Epithelial cell of prostate (primary cell): ENCODE data around the gene ERBB4.
"Not testable (repeated sequence)": the region's sequence is repeated elsewhere in the genome, so short reads cannot be mapped to it uniquely, and the experiment has no call there.

ENCODE experiments used
- DNase-seq: peaks from one replicate; pipeline ENCODE4 v3.0.0-alpha.2; 2011; ENCODE audit warnings: low read depth, low spot score
- H3K27ac ChIP-seq: fragments of 450-650 bp; 2 replicates; pipeline ENCODE4 v1.5.1; 2017; ENCODE audit warnings: mild to moderate bottlenecking

Gene ERBB4

DNA sequence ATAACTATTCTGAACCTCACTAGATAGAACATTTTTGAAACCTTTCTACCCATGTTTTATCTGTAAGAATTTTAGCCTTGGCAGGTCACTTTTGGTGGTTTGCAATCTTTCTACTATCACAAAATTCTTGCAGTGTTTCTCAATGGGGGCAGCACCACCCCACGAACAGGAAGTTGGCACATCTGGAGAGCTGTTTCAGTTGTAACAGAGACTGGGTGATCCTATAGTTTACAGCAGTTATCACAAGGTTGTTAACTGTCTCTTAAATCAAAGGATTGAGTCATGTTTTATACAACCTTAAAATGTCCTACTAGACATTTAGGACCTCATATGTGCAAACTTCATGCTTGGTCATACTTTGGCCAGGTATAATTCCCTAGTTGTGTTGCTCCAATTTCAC, 829.2 kb downstream of the ERBB4 start:
- no peak for DNase-seq
- H3K27ac ChIP-seq: no peak overlapping the region

DNA sequence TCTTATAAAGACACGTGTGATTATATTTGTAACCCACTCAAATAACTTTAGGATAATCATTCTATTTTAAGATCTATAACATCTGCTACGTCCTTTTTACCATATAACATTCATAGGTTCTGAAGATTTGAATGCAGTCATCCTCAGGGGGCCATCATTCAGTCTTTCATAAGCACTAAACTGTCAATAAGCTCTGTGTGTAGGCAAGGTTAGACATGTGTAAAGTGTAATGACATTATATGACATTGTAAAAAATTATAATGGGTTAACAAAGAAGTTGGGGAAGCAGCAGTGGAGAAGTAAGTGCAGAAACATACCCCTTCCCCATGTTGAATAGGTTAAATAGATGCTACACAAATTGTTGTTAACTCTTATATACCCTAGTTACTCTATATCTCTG, 845.9 kb downstream of the ERBB4 start:
- H3K27ac ChIP-seq: no peak overlapping the region
- no peak for DNase-seq

DNA sequence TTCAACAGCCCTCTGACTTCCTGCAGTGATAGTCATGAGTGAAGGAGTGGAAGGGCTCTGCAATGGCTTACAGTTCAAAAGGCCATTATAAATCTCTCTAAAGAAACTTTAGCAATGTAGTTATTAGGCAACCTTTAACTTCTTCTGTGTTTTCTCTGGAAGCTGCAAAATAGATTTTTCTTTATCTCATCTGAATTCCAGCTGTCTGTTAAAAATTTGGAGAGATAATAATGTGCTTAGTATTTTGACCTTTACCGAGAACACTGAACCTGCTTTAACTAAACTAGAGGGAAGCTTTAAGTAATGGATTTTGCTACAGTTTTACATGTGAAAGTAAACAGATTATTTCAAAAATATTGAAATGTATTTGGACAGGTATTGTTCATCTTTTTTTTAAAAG, 847.9 kb downstream of the ERBB4 start:
- no peak for DNase-seq
- H3K27ac ChIP-seq: no peak overlapping the region

DNA sequence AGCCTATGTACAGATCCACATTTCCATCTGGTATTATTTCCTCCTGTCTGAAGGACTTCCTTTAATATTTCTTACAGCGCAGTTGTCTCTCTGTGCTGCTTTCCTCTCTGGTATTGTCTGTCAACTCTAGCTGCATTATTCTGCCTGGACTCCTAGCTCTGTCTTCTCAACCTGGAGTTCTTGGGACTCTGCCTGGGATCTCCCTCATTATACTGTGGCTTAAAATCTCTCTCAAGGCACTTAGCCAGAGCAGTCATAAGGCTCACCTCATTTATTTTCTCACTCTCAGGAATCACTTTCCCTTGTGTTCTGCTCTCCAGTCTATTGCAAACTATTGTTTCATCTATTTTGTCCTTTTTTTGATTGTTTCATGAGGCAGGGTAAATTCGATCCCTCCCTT, 850.4 kb downstream of the ERBB4 start:
- H3K27ac ChIP-seq: no peak overlapping the region
- DNase-seq: no peak

- DNase-seq: no peak
Observed at GRCh38 chr2:211674715-211675114, 863.9 kb downstream of the ERBB4 start.

DNA sequence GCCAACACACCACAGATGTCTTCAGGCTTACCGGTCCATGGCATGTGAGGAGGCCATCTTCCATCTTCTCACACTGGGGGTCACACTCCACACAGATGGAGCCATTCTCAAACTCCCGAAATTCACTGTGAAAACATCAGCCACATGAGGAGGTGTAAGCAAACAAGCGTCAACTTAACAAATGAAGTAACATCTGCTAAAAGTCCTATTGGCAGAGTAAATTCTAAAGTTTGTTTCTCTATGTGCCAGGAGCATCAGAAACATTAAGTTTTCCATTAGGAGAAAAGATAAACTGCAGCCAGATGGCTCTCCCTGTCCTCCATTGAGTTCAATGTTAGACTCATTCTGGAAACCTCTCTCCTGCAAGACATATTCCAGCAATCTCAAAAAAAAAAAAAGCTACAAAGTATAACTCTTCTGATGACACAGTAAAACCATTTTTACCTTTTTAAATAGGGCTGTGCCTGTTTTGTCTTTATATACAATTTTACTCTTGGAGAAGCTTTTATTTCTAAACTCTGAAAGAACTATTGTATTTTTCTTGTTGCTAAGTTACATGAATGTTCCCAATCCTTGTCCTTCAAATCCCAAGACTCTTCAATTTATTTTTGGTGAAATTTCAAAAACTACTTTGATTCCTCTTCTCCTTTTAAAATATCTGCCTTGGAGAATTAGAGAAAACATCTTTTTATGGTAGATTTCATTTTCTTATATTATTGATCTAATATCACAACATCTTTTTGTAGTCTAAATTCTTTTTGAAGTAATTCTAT, 865.3 kb downstream of the ERBB4 start:
- no peak for DNase-seq
- H3K27ac ChIP-seq: no peak overlapping the region

More at GRCh38 chr2:211674715-211675114, 863.9 kb downstream of the ERBB4 start:
- H3K27ac ChIP-seq: no peak overlapping the region

DNA sequence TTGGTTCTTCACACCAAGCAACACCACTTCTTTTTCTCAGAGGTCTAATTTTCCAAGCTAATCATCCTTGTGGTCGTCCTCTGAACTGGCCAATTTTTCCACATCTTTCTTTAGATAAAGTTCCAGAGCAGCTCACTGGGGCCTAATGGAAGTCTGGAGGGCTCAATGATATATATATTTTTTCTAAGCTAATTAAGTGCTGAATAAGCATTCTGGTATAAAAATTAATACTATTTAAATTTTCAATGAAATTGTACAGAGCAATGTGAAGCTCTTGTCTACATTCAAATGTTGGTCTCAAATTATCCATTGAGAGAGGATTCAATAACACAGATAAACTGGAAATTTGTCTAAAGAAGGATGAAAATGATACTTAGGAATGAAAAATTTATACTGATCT, 866.6 kb downstream of the ERBB4 start:
- DNase-seq: no peak
- H3K27ac ChIP-seq: no peak overlapping the region

DNA sequence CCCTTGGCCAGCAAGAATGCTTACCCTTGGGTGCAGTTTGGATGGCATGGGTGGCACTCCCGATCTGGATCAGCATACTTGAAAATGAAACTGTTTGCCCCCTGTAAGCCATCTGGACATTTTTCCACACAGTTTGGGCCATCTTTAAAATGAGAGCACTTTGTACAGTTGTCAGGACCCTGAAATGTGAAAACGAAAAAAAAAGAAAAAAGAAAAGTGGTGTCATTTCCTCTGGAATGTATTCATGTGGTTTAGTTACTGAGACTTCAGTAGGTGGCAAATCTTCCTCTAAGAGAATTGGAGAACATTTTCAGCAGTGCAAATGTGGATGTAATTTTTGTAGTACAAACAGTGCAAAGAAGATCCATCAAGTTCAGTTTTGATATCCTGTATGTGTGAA, 873.3 kb downstream of the ERBB4 start:
- H3K27ac ChIP-seq: no peak overlapping the region
- no peak for DNase-seq

GRCh38 chr2:211664321-211664720, 874.3 kb downstream of the ERBB4 start:
- no peak overlapping the region for H3K27ac ChIP-seq
- DNase-seq: no peak

DNA sequence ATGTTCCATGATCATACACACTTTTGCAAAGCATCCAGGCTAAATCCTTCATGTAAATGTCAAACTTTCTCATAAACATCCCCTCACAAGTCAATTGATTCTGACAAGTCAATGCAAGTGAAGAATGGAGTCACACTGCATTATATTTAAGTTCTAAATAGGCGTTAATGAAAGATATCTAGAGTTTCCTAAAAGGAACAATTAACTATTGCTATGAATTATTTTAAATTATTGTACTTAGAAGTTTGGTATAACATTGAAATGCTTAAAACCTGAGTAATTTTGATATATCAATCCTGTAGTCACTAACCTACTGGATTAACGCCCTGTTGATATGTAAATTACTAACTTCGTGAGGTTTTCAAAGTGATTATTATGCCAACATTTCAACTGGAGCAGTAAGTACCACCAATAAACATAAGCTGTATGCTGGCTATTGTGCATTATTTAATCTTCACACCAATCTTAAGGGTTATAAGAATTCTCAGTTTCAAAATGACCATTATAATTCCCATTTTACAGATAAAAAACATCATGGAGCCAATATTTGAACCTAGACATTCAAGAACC, 884.3 kb downstream of the ERBB4 start:
- H3K27ac ChIP-seq: no peak overlapping the region
- no peak for DNase-seq

GRCh38 chr2:211652327-211652726, 886.3 kb downstream of the ERBB4 start:
- H3K27ac ChIP-seq: no peak overlapping the region
- no peak for DNase-seq

DNA sequence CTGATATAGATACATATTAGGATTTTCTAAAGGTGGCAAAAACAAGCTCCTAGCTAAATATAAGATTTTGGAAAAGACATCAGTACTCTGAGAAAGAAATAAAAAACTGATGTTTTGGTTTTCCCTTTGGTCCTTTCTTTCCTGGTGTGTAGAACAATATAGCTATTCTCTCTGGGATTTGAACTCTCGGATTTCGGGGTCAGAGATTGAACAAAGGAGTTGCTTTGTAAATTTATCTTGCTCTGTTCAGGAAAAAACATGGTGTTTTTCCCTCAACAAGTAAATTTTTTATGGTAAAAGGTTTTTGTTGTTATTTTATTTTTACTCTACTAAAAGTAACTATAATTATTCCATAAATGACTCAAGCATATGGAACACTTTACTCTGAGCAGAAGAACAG, 889.3 kb downstream of the ERBB4 start:
- DNase-seq: no peak

DNA sequence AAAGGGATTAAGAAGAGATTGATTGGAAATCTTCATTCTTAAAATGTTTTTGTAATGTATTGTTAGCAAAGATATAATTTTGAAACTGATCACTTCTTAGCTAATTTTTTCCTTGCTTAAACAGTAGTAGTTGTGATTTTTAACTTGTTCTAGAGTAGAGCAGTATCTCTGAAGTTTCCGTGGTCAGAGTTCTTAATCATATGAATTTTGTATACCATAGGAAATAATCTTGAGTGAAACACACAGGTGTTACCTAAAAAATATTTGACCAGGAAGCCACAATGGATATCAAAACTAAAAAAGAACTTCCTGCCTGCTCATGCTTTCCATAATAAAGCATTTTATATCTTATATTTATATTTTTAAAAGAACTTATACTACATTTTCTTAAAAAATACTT, 907.1 kb downstream of the ERBB4 start:
- no peak for DNase-seq

More for the DNA sequence above, 889.3 kb downstream of the ERBB4 start:
- no peak overlapping the region for H3K27ac ChIP-seq

GRCh38 chr2:211623096-211623495, 915.5 kb downstream of the ERBB4 start:
- DNase-seq: no peak
- H3K27ac ChIP-seq: no peak overlapping the region

More for the DNA sequence above, 907.1 kb downstream of the ERBB4 start:
- H3K27ac ChIP-seq: no peak overlapping the region

- H3K27ac ChIP-seq: no peak overlapping the region
- DNase-seq: no peak
Observed at GRCh38 chr2:211620986-211621385, 917.6 kb downstream of the ERBB4 start.

- no peak for DNase-seq
- no peak overlapping the region for H3K27ac ChIP-seq
Observed at GRCh38 chr2:211617803-211618202, 920.8 kb downstream of the ERBB4 start.

- no peak overlapping the region for H3K27ac ChIP-seq
- no peak for DNase-seq
Observed at GRCh38 chr2:211611621-211612020, 927.0 kb downstream of the ERBB4 start.

DNA sequence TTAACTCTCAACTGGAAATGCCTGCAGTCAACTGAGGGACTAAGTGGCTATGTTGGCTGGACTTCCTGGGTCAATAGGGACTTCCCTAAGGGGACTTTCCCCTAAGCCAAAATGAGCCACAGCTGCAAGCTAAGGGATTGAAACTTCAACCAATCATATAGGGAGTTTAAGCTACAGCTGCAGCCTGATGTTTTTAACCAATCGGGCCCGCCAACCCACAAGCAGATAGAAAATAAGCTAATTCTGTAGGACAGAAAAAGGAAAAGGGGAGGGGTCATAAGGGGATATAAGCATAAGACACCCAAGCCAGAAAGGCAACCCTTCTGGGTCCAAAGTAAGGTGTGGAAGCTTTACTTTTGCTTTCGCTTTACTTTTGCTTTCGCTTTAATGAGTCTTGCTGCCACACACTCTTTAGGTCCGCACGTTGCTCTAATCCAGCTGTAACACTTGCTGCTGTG, 927.5 kb downstream of the ERBB4 start:
- DNase-seq: no peak
- no peak overlapping the region for H3K27ac ChIP-seq

DNA sequence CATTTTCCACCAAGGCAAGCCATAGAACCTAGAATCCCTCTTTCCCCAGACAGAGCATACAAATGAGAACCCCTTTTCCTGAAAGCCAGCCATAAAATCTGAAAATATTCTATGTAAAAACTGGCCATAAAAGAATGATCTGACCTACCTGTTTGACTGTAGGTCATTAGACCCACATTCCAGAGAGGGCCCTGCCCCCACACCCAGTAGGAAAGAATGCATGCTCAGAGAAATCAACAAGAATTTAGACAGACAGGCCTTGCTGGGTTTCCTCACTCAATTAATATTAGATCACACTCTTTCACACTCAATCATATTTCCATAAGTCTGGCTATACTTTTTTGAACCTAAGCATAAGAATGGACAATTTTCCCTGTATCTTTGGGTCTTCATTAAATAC, 929.5 kb downstream of the ERBB4 start:
- no peak overlapping the region for H3K27ac ChIP-seq
- DNase-seq: no peak

DNA sequence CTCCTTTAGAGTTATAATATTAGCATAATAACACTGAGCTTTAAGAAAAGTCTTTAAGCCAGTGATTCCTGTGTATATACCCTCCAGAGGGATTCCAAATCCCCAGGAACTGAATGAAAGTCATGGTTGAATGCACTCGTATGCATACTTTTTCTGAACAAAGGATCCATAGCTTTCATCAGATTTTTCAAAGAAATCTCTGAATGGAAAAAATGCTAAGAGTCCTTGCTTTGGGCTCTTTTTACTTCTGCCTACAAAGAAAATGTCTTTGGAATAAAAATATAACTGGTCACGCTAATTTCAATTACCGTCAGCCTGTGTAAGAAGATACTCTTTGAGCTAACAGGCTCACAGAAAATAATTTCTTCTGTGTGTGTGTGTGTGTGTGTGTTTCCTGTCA, 939.5 kb downstream of the ERBB4 start:
- H3K27ac ChIP-seq: no peak overlapping the region
- DNase-seq: no peak

- no peak for DNase-seq
- H3K27ac ChIP-seq: no peak overlapping the region
Observed at GRCh38 chr2:211598238-211598637, 940.4 kb downstream of the ERBB4 start.

GRCh38 chr2:211592006-211592405, 946.6 kb downstream of the ERBB4 start:
- not testable (repeated sequence) for DNase-seq, H3K27ac ChIP-seq
